ENCODE results near the gene MYO1E.

Gene MYO1E

GRCh38 chr15:59367022-59367451 lies 5.6 kb downstream of the MYO1E start:
- Histone ChIP-seq H3K27ac (ENCODE audit: low read depth, low read length) (no peak overlapping the region), H3K36me3 (ENCODE audit: control insufficient read depth, low read length) (peaks cover 3% of the 10 kb centered on the region; the same call in 1 of the 2 replicates), H4K20me1 (ENCODE audit: control insufficient read depth, insufficient read depth, low read depth, low read length) (no peaks in the 10 kb centered on the region), H3K9me3 (ENCODE audit: control insufficient read depth, insufficient read depth, low read length) (no peaks in the 10 kb centered on the region), H3K9me2 (replicated peaks; ENCODE audit: control insufficient read depth, low read length) (no peaks in the 10 kb centered on the region), H3K27me3 (ENCODE audit: control insufficient read depth, low read length) (no peaks in the 10 kb centered on the region), H3K4me2 (ENCODE audit: low read length) (no peak overlapping the region), H3K4me1 (ENCODE audit: control insufficient read depth, low read length) (peaks cover 29% of the 10 kb centered on the region), H3K79me2 (ENCODE audit: control insufficient read depth, low read length) (peaks cover 93% of the 10 kb centered on the region), H3F3A (ENCODE audit: control insufficient read depth, insufficient read depth) (peaks cover 5% of the 10 kb centered on the region; the same call in 1 of the 2 replicates), H3K4me3 (ENCODE audit: low read length) (no peak overlapping the region)
- TF ChIP-seq CTCF (IDR thresholded peaks at IDR 0.05; ENCODE audit: low read depth, low read length, poor library complexity, severe bottlenecking) = no peak
- no peak for TF ChIP-seq EZH2phosphoT487 (IDR thresholded peaks at IDR 0.05; ENCODE audit: borderline replicate concordance, low read length)

- peaks cover 91% of the 10 kb centered on the region for H3K79me2 ChIP-seq (ENCODE audit: control insufficient read depth, low read length)
Measured at GRCh38 chr15:59366333-59367021, 6.2 kb downstream of the MYO1E start.

GRCh38 chr15:59364248-59364647 lies 8.4 kb downstream of the MYO1E start:
- H3K36me3 ChIP-seq (ENCODE audit: control insufficient read depth, low read length) = no peaks in the 10 kb centered on the region
- H3K27ac ChIP-seq (ENCODE audit: low read depth, low read length) = no peak overlapping the region
- H3K4me1 ChIP-seq (ENCODE audit: control insufficient read depth, low read length) = peaks cover 6% of the 10 kb centered on the region
- H3K79me2 ChIP-seq (ENCODE audit: control insufficient read depth, low read length) = peaks cover 89% of the 10 kb centered on the region
- no peaks in the 10 kb centered on the region for H3K9me2 ChIP-seq (replicated peaks; ENCODE audit: control insufficient read depth, low read length)
- H4K20me1 ChIP-seq (ENCODE audit: control insufficient read depth, insufficient read depth, low read depth, low read length) = no peaks in the 10 kb centered on the region
- no peaks in the 10 kb centered on the region for H3F3A ChIP-seq (ENCODE audit: control insufficient read depth, insufficient read depth)
- H3K4me2 ChIP-seq (ENCODE audit: low read length) = no peak overlapping the region
- no peaks in the 10 kb centered on the region for H3K27me3 ChIP-seq (ENCODE audit: control insufficient read depth, low read length)
- TF ChIP-seq CTCF (IDR thresholded peaks at IDR 0.05; ENCODE audit: low read depth, low read length, poor library complexity, severe bottlenecking) = no peak
- no peak for TF ChIP-seq EZH2phosphoT487 (IDR thresholded peaks at IDR 0.05; ENCODE audit: borderline replicate concordance, low read length)
- no peaks in the 10 kb centered on the region for H3K9me3 ChIP-seq (ENCODE audit: control insufficient read depth, insufficient read depth, low read length)
- no peak overlapping the region for H3K4me3 ChIP-seq (ENCODE audit: low read length)

More at GRCh38 chr15:59366333-59367021, 6.2 kb downstream of the MYO1E start:
- no peaks in the 10 kb centered on the region for H3K27me3 ChIP-seq (ENCODE audit: control insufficient read depth, low read length)
- H3K9me2 ChIP-seq (replicated peaks; ENCODE audit: control insufficient read depth, low read length) = no peaks in the 10 kb centered on the region
- H3K36me3 ChIP-seq (ENCODE audit: control insufficient read depth, low read length) = peaks cover 3% of the 10 kb centered on the region; the same call in 1 of the 2 replicates
- no peaks in the 10 kb centered on the region for H4K20me1 ChIP-seq (ENCODE audit: control insufficient read depth, insufficient read depth, low read depth, low read length)
- H3F3A ChIP-seq (ENCODE audit: control insufficient read depth, insufficient read depth) = peaks cover 5% of the 10 kb centered on the region; the same call in 1 of the 2 replicates
- no peaks in the 10 kb centered on the region for H3K9me3 ChIP-seq (ENCODE audit: control insufficient read depth, insufficient read depth, low read length)
- TF ChIP-seq CTCF (IDR thresholded peaks at IDR 0.05; ENCODE audit: low read depth, low read length, poor library complexity, severe bottlenecking) (no peak), EZH2phosphoT487 (IDR thresholded peaks at IDR 0.05; ENCODE audit: borderline replicate concordance, low read length) (no peak)
- H3K27ac ChIP-seq (ENCODE audit: low read depth, low read length) = no peak overlapping the region
- H3K4me3 ChIP-seq (ENCODE audit: low read length) = no peak overlapping the region
- H3K4me1 ChIP-seq (ENCODE audit: control insufficient read depth, low read length) = peaks cover 28% of the 10 kb centered on the region
- H3K4me2 ChIP-seq (ENCODE audit: low read length) = no peak overlapping the region
